ENCODE data around the gene KCNJ11.

GRCh38 chr11:17351510-17352176 lies 36.8 kb downstream of the KCNJ11 start, which contains the start of gene NCR3LG1:
- TF ChIP-seq CTCF (IDR thresholded peaks at IDR 0.05 in 8 of 11, conservative IDR thresholded peaks at IDR 0.05 in 3 of 11) (no peak), POLR2A (IDR thresholded peaks at IDR 0.05) (no peak)
